Hypothalamus (tissue), 51 donors: ENCODE results near the gene FOXF2.

Experiments used
- DNase-seq, 51 donors: peaks; one replicate each; lab custom pipeline; 2025; lab: John Stamatoyannopoulos, UW

The FOXF2 gene

GRCh38 chr6:1390133-1390945 is 963 bp downstream of the FOXF2 start:
- DNase-seq = no peak

DNA sequence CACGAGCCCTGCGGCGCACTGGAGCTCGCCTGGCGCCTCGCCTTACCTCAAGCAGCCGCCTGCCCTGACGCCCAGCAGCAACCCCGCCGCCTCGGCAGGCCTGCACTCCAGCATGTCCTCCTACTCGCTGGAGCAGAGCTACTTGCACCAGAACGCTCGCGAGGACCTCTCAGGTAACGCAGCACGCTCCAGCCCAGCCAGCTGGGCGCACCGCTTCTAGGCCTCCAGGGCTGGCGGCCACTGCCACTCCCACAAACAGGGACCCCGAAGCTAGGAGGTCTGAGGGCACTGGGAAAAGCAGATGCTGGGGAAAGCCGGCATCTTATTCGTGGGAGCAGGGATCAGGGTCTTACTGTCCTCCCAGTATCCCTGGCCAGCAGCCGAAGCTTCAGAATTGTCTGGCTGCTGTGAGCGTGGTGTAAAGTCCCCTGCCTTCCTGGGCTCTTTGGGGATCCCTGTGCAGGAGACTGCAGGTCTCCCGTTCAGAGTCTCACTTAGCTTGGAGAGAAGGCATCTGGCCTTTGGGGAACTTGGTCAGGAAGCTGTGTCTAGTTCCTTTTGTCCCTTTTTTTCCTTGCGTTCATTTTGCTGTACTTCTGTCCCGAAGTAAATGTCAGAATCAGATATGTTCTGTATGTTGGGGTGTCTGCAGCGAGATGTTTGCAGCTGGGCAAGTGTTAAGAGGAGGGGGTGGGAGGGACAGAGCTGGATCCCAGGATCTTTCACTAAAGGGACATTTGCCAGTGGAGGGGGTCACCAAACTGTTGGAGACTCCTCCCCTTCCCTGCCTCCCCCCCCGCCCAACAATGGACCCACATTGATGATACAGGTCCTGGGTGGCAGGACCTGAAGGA is 1.8 kb downstream of the FOXF2 start:
- DNase-seq = no peak

DNA sequence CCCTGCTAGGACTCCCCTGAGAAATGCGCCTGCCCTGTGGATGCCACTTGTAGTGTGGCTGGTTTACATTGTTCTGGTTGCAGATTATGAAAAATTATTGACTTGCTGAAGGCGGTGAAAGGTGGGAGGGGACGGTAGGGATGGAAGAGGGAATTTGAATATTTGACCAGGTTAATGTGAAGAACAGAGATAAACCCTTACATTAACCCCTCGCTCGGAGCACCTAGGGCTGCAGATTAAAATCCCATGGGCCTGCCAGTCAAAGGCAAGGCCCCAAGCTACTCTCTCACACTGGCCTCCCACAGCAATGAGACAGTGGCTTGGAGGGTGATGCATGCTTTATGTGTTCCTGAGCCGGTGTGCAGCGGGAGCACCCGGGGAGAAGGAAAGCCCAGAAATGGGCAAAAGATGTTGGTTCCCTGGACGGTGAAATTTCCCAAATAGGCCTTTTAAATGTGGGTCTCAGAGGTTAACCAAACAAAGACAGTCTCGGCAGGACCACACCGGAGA is 2.5 kb downstream of the FOXF2 start:
- no peak for DNase-seq

- no peak for DNase-seq
These were observed 3.7 kb downstream of the FOXF2 start for GRCh38 chr6:1392813-1393640.

DNA sequence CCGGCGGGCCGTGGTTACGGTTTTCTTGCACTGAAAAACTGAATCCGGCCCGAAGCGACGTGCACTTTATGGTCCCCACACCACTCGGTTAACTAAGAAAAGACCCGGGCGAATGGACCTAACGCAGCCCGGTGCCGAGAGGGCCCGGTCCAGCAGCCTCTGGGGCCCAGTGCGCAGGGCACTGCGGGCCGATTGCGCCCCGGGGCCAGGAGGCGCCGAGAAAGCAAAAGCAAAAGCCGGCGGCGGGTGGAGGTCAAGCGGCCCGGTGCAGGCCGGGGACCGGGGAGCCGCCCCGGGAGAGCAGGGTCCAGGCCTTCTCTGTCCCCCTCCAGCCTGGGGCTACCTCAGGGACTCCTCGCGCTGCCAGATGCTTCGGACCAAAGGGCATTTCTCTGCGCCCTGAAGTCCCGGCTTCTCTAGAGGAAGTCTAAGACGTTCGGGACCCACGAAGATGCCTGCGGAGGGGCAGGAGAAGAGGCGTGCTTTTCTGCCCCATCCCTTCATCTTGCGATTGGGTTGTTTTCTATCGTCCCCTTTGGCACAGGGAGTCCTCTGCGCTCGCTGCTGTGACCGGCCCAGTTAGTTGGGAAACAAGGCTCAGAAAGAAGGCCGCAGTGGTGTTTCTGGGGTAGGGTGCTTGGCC is 4.4 kb downstream of the FOXF2 start:
- DNase-seq = no peak

- no peak for DNase-seq
These were observed 5.4 kb downstream of the FOXF2 start for GRCh38 chr6:1394514-1395463.

GRCh38 chr6:1395506-1395905 is 6.1 kb downstream of the FOXF2 start:
- DNase-seq = no peak

- no peak for DNase-seq
These were observed 6.8 kb downstream of the FOXF2 start for GRCh38 chr6:1395941-1396908.

DNA sequence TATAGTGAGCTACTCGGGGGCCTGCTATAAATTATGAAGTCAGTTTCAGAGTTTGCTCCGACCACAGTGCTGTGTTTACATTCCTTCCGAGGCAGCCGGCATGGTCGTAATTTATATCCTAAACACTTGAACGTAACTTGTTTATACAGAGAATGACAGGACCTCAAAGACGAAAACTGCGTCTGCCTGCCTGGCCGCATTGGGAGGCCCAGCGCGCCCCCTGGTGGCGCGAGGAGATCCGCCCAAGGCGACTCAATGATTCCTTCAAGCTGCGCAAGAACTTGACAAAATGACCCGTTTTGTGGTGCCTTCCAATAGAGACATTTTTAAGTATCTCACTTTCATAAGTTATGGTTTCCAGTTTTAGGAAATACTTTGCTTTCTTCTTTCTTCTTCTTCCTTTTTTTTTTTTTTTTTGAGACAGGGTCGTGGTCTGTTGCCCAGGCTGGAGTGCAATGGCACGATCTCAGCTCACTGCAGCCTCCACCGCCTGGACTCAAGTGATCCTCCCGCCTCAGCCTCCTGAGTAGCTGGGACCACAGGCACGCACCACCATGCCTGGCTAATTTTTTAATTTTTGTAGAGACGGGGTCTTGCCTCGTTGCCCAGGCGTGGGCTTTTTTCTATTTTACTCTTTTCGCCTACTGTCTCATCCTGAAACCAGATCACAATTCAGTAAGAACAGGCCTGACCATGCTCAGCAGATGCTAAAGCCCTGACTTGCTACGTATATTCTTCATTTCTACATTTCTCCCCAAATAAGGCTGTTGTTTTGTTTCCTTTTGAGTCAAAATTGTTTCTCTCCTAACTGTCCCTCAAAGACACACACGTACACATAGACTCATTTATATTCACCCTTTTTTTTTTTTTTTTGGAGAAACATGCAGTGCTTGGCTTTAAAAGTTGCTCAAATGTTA is 7.8 kb downstream of the FOXF2 start:
- peak in 30 of 51 donors; percentile 3 to 70 (median 20) for DNase-seq

GRCh38 chr6:1399085-1399780 is 9.9 kb downstream of the FOXF2 start:
- DNase-seq = no peak

- DNase-seq = no peak
These were observed 10.9 kb downstream of the FOXF2 start for GRCh38 chr6:1400126-1400850.

- no peak for DNase-seq
These were observed 13.0 kb downstream of the FOXF2 start for GRCh38 chr6:1402369-1402768.

GRCh38 chr6:1402868-1403267 is 13.5 kb downstream of the FOXF2 start:
- no peak for DNase-seq

- no peak for DNase-seq
These were observed 14.7 kb downstream of the FOXF2 start for GRCh38 chr6:1403851-1404712.

DNA sequence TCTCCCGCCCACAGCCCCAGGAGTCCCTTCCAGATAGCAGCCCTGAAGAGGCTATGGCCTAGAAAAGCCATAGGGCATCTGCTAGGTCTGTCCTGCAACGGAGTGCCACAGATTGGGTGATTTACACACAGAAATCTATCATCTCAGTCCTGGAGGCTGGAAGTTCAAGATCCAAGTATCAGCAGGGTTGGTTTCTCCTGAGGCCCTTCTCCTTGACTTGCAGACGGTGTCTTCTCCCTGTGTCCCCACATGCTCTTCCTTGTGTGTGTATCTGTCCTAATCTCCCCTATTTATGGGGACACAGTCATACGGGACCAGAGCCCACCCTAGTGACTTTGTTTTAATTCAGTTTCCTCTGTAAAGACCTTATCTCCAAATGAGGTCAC is 15.3 kb downstream of the FOXF2 start:
- DNase-seq = no peak
